NCI-H2107 (cell line): ENCODE measurements around the gene KDM1A.

Source experiments
- DNase-seq: peaks from one replicate; lab custom pipeline; 2025; lab: John Stamatoyannopoulos, UW

KDM1A gene

GRCh38 chr1:23069675-23070074, 50.4 kb downstream of the KDM1A start:
- DNase-seq, result no peak

GRCh38 chr1:23074012-23074411, 54.7 kb downstream of the KDM1A start:
- no peak for DNase-seq

GRCh38 chr1:23079025-23079424, 59.8 kb downstream of the KDM1A start:
- no peak for DNase-seq

- no peak for DNase-seq
Observed at GRCh38 chr1:23080885-23081284, 61.6 kb downstream of the KDM1A start.

GRCh38 chr1:23081376-23081775, 62.1 kb downstream of the KDM1A start:
- no peak for DNase-seq

- no peak for DNase-seq
Observed at GRCh38 chr1:23083714-23084480, 64.6 kb downstream of the KDM1A start.

- DNase-seq, result no peak
Observed at GRCh38 chr1:23084880-23085279, 65.6 kb downstream of the KDM1A start.

GRCh38 chr1:23085696-23086095, 66.4 kb downstream of the KDM1A start:
- DNase-seq, result no peak

GRCh38 chr1:23088027-23088426, 68.8 kb downstream of the KDM1A start:
- DNase-seq, result no peak

GRCh38 chr1:23090056-23090455, 70.8 kb downstream of the KDM1A start:
- no peak for DNase-seq

GRCh38 chr1:23091545-23091944, 72.3 kb downstream of the KDM1A start:
- DNase-seq, result no peak

- no peak for DNase-seq
Observed at GRCh38 chr1:23092447-23092846, 73.2 kb downstream of the KDM1A start.

GRCh38 chr1:23097316-23097715, 78.0 kb downstream of the KDM1A start:
- no peak for DNase-seq

GRCh38 chr1:23098463-23099170, 79.3 kb downstream of the KDM1A start:
- peak; percentile 81 for DNase-seq

- DNase-seq, result no peak
Observed at GRCh38 chr1:23099171-23099536, 79.9 kb downstream of the KDM1A start.

GRCh38 chr1:23100074-23100748, 80.9 kb downstream of the KDM1A start:
- DNase-seq, result no peak

GRCh38 chr1:23101101-23101827, 82.0 kb downstream of the KDM1A start:
- no peak for DNase-seq

GRCh38 chr1:23101887-23102286, 82.6 kb downstream of the KDM1A start:
- no peak for DNase-seq

- DNase-seq, result no peak
Observed at GRCh38 chr1:23102289-23102688, 83.0 kb downstream of the KDM1A start.

GRCh38 chr1:23103001-23103889, 84.0 kb downstream of the KDM1A start:
- no peak for DNase-seq

GRCh38 chr1:23108918-23109533, 89.8 kb downstream of the KDM1A start:
- peak; percentile 9 for DNase-seq
